KMS-11 (cell line): ENCODE data around the gene GALNT2.

Experiments
- H2AFZ ChIP-seq: fragments of 200-600 bp; sonication (generic); 2 replicates; pipeline ENCODE4 v1.6.1; 2016; ENCODE audit warnings: antibody characterized with exemption, mixed run types, low read depth
- H3K27ac ChIP-seq: fragments of 200-600 bp; sonication (generic); 2 replicates; pipeline ENCODE4 v1.6.1; 2016; ENCODE audit warnings: mild to moderate bottlenecking, mixed run types
- H3K27me3 ChIP-seq: fragments of 200-600 bp; sonication (generic); 2 replicates; pipeline ENCODE4 v1.6.1; 2017; ENCODE audit warnings: mild to moderate bottlenecking, low read depth, mixed run types, moderate library complexity; ENCODE audit not compliant: insufficient read depth
- H3K36me3 ChIP-seq: fragments of 200-600 bp; sonication (generic); 2 replicates; pipeline ENCODE4 v1.6.1; 2017; ENCODE audit warnings: mild to moderate bottlenecking, mixed run types; ENCODE audit not compliant: insufficient read depth
- H3K4me1 ChIP-seq: fragments of 200-600 bp; sonication (generic); 2 replicates; pipeline ENCODE4 v1.6.1; 2016; ENCODE audit warnings: mild to moderate bottlenecking, low read depth, mixed run types; ENCODE audit not compliant: poor library complexity, severe bottlenecking
- H3K4me2 ChIP-seq: fragments of 200-600 bp; sonication (generic); 2 replicates; pipeline ENCODE4 v1.7.0; 2016; ENCODE audit warnings: mild to moderate bottlenecking, mixed run types
- H3K4me3 ChIP-seq: fragments of 200-600 bp; sonication (generic); IDR thresholded peaks from 2 replicates; pipeline ENCODE4 v1.6.1; 2017; ENCODE audit warnings: low read depth, low read length, mixed read lengths; ENCODE audit not compliant: insufficient read depth
- H3K79me2 ChIP-seq: fragments of 200-600 bp; sonication (generic); 2 replicates; pipeline ENCODE4 v1.6.1; 2016; ENCODE audit warnings: low read depth, mixed run types; ENCODE audit not compliant: insufficient read depth
- H3K9ac ChIP-seq: fragments of 200-600 bp; sonication (generic); 2 replicates; pipeline ENCODE4 v1.6.1; 2016; ENCODE audit warnings: mild to moderate bottlenecking, mixed run types
- H4K20me1 ChIP-seq: fragments of 200-600 bp; sonication (generic); 2 replicates; pipeline ENCODE4 v1.6.1; 2016; ENCODE audit warnings: mild to moderate bottlenecking, mixed run types; ENCODE audit not compliant: insufficient read depth
- TF ChIP-seq, protein P1 (sequence below): fragments of 200-600 bp; sonication (generic); conservative IDR thresholded peaks from 2 replicates; pipeline ENCODE4 v1.6.1; 2017; ENCODE audit warnings: low read depth, mild to moderate bottlenecking, antibody characterized with exemption, low read length, moderate library complexity, mixed read lengths

The GALNT2 gene

DNA sequence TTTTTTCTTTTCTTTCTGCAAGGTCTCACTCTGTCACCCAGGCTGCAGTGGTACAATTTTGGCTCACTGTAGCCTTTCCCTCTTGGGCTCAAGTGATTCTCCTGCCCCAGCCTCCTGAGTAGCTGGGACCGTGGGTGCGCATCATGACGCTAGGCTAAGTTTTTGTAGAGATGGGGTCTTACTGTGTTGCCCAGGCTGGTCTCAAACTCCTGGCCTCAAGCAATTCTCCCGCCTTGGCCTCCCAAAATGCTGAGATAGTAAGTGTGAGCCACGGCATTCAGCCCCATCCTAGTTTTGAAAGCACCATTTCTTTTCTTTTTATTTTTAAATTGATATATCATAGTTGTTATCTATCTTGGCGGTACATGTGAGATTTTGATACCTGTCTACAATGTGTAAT lies 140.6 kb downstream of the GALNT2 start:
- Histone ChIP-seq H4K20me1 (no peaks in the 10 kb centered on the region; the same call in 1 of the 2 replicates), H3K9ac (no peak overlapping the region), H3K4me2 (no peak overlapping the region), H3K79me2 (peaks cover 6% of the 10 kb centered on the region), H2AFZ (no peak overlapping the region), H3K4me3 (no peak overlapping the region), H3K36me3 (no peaks in the 10 kb centered on the region), H3K4me1 (peaks cover 3% of the 10 kb centered on the region), H3K27ac (no peak overlapping the region), H3K27me3 (no peaks in the 10 kb centered on the region)
- TF ChIP-seq, protein P1, sequence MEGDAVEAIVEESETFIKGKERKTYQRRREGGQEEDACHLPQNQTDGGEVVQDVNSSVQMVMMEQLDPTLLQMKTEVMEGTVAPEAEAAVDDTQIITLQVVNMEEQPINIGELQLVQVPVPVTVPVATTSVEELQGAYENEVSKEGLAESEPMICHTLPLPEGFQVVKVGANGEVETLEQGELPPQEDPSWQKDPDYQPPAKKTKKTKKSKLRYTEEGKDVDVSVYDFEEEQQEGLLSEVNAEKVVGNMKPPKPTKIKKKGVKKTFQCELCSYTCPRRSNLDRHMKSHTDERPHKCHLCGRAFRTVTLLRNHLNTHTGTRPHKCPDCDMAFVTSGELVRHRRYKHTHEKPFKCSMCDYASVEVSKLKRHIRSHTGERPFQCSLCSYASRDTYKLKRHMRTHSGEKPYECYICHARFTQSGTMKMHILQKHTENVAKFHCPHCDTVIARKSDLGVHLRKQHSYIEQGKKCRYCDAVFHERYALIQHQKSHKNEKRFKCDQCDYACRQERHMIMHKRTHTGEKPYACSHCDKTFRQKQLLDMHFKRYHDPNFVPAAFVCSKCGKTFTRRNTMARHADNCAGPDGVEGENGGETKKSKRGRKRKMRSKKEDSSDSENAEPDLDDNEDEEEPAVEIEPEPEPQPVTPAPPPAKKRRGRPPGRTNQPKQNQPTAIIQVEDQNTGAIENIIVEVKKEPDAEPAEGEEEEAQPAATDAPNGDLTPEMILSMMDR, result no peak

DNA sequence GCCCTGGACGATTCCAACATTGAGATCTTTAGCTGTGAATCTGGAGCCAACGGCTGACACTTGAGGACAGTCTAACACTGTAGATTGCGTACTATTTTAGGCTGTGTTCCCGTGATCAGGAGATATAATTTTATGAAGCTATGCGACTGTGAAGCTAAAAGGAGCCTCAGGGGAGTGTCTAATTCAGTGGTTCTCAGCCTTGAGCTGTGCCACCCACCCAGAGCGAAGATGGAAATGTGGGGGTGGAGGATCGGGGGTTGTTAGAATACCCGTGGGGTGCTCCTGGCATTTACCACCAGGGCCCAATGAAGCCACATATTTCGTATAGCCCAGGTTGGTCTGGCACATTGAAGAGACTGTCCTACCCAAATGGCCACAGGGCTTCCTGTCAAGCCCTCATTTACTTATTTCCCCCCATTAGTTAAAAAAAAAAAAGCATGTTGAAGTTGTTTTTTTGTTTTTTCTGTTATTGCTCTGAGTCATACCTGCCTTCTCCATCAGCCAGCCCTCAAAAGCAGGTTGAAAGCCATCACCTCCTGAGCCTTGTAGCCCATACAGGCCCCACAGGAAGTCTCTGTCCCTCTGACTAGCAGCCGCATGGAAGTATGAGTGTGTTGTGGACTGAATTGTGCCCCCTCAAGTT lies 141.7 kb downstream of the GALNT2 start:
- Histone ChIP-seq H3K9ac (no peak overlapping the region), H3K27me3 (no peaks in the 10 kb centered on the region), H3K36me3 (no peaks in the 10 kb centered on the region), H4K20me1 (no peaks in the 10 kb centered on the region), H3K4me3 (no peak overlapping the region), H3K4me2 (no peak overlapping the region), H2AFZ (no peak overlapping the region), H3K4me1 (peaks cover 15% of the 10 kb centered on the region), H3K79me2 (peaks cover 15% of the 10 kb centered on the region), H3K27ac (no peak overlapping the region)
- TF ChIP-seq, protein P1, result no peak

DNA sequence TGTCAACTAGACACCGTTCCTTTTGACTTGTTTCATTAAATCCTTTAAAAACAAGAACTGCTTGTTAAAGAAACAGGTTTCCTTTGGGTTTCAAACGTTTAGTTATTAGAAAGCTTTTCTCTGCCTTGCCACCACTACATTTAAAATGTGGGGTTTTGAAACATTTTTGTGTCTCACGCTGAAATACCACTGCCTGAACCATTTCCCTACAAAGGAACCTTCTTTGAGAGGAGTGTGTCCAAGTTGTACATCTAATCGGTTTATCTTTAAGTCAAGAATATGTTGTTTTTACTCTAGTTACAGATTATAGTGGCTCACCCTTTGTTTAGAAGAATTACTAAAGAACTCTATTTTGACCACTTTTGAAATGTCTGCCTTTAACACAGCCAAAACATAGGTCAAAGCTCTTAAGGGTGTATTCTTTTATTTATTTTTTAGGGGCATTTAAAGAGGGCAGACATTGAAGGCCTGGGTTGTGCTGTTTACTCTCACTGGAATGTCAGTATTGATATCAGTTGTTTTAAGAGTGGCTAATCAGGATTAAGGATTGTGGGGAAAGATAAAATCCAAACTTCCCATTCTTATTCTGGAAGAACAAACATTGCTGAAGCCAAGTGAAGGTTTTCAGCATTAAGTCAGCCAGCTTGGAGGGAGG lies 143.4 kb downstream of the GALNT2 start:
- Histone ChIP-seq H3K4me2 (no peak overlapping the region), H3K4me1 (peaks cover 22% of the 10 kb centered on the region), H3K27ac (no peak overlapping the region), H4K20me1 (no peaks in the 10 kb centered on the region), H2AFZ (no peak overlapping the region), H3K9ac (no peak overlapping the region), H3K27me3 (no peaks in the 10 kb centered on the region), H3K4me3 (no peak overlapping the region), H3K79me2 (peaks cover 20% of the 10 kb centered on the region), H3K36me3 (no peaks in the 10 kb centered on the region)
- TF ChIP-seq, protein P1, result no peak

DNA sequence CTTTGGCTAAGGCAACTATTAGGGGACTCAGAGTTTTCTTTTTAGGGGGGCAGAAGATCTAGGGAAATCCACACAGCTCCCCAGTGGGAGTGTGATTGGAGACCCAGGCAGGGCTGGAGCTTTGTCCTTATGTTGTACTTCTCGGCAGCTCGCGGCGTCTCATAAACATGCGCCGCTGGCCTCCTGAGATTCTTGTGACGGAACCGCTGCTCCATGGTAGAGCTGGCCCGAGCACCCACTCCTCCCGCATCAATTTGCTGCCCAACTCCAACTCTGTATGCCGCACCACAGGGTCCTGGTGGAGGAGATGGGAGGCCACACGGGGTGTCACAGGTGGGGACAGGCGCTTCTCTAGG lies 143.9 kb downstream of the GALNT2 start:
- Histone ChIP-seq H3K4me1 (peaks cover 27% of the 10 kb centered on the region), H3K9ac (no peak overlapping the region), H3K4me3 (no peak overlapping the region), H3K27ac (no peak overlapping the region), H3K4me2 (no peak overlapping the region), H4K20me1 (no peaks in the 10 kb centered on the region), H3K79me2 (peaks cover 26% of the 10 kb centered on the region), H2AFZ (no peak overlapping the region), H3K36me3 (no peaks in the 10 kb centered on the region), H3K27me3 (no peaks in the 10 kb centered on the region)
- TF ChIP-seq, protein P1, result no peak
